K562 (cell line): ENCODE data around the gene CGN. TPM values are rescaled to one million over a fixed set of nuclear protein-coding genes. Genes with fewer than 3 reads are reported as not detected.

Experiments used
- ATF7 ChIP-seq: fragments of 450-650 bp; IDR thresholded peaks from 2 replicates; pipeline ENCODE4 v1.7.1; 2014; ENCODE audit warnings: mild to moderate bottlenecking, moderate library complexity
- BDP1 ChIP-seq: IDR thresholded peaks from 3 replicates; pipeline ENCODE4 v1.6.1; 2011; ENCODE audit not compliant: insufficient read length, insufficient read depth
- DIDO1 ChIP-seq: fragments of 450-650 bp; IDR thresholded peaks from 2 replicates; pipeline ENCODE4 v1.6.1; 2016; ENCODE audit warnings: low read depth, missing biosample characterization, missing genetic modification characterization
- EP300 ChIP-seq: IDR thresholded peaks from 2 replicates; pipeline ENCODE4 v1.6.1; 2012; ENCODE audit warnings: low read length, improper control_type of control experiment
- HCFC1 ChIP-seq: IDR thresholded peaks from 2 replicates; pipeline ENCODE4 v1.6.1; 2012; ENCODE audit warnings: low read depth, low read length, improper control_type of control experiment
- HDAC2 ChIP-seq: fragments of 450-650 bp; IDR thresholded peaks from 2 replicates; pipeline ENCODE4 v1.6.1; 2016; ENCODE audit warnings: mild to moderate bottlenecking
- HSF4 ChIP-seq: fragments of 250-450 bp; sonication (Bioruptor Pico); IDR thresholded peaks from 2 replicates; pipeline ENCODE4 v2.1.2; 2022; ENCODE audit warnings: mild to moderate bottlenecking, moderate library complexity, borderline replicate concordance
- LEF1 ChIP-seq: fragments of 450-650 bp; IDR thresholded peaks from 2 replicates; pipeline ENCODE4 v1.6.1; 2016; ENCODE audit warnings: mild to moderate bottlenecking
- MAFF ChIP-seq: IDR thresholded peaks from 2 replicates; pipeline ENCODE4 v1.6.1; 2012; ENCODE audit warnings: low read length, improper control_type of control experiment
- MTA1 ChIP-seq: fragments of 450-650 bp; IDR thresholded peaks from 2 replicates; pipeline ENCODE4 v1.6.1; 2017; ENCODE audit warnings: borderline replicate concordance
- NR2C1 ChIP-seq, 2 experiments: fragments of 450-650 bp; IDR thresholded peaks; 2 replicates each; pipeline ENCODE4 v1.6.1; 2017; ENCODE audit warnings: mild to moderate bottlenecking in 2 of 2, antibody characterized with exemption in 1 of 2, inconsistent platforms in 1 of 2, missing compliant biosample characterization in 1 of 2, missing genetic modification characterization in 1 of 2
- RBFOX2 ChIP-seq: fragments of 200-400 bp; formaldehyde crosslinking; IDR thresholded peaks from 2 replicates; pipeline ENCODE4 v1.6.1; 2017; ENCODE audit warnings: low read depth, mild to moderate bottlenecking, low read length, moderate library complexity
- RCOR1 ChIP-seq, 2 experiments: IDR thresholded peaks; 2 replicates each; pipeline ENCODE4 v1.6.1; 2012; ENCODE audit warnings: low read depth in 2 of 2, low read length in 2 of 2, borderline replicate concordance in 1 of 2, improper control_type of control experiment in 1 of 2
- SMARCA4 ChIP-seq: fragments of 450-650 bp; IDR thresholded peaks from 2 replicates; pipeline ENCODE4 v1.6.1; 2016
- TCF7 ChIP-seq: sonication (generic); IDR thresholded peaks from 2 replicates; pipeline ENCODE4 v1.6.1; 2016; ENCODE audit warnings: antibody characterized with exemption, borderline replicate concordance
- ZC3H8 ChIP-seq: fragments of 450-650 bp; IDR thresholded peaks from 2 replicates; pipeline ENCODE4 v1.6.1; 2017
- ZNF175 ChIP-seq: fragments of 200-800 bp; sonication (Bioruptor generic); IDR thresholded peaks from 2 replicates; pipeline ENCODE4 v1.6.1; 2016; ENCODE audit warnings: low read depth, mild to moderate bottlenecking, missing genetic modification characterization, missing compliant biosample characterization
- ZNF644 ChIP-seq: fragments of 200-800 bp; sonication (Bioruptor generic); IDR thresholded peaks from 2 replicates; pipeline ENCODE4 v1.6.1; 2016; ENCODE audit warnings: low read depth, missing genetic modification characterization, missing compliant biosample characterization
- ZNF699 ChIP-seq: fragments of 250-450 bp; sonication (Bioruptor Pico); IDR thresholded peaks from 2 replicates; pipeline ENCODE4 v1.8.0; 2021; ENCODE audit warnings: mild to moderate bottlenecking, moderate library complexity; ENCODE audit not compliant: insufficient replicate concordance
- polyA plus RNA-seq, 8 experiments: library from polyadenylated mRNA; depleted of rRNA in 4 of 8; stranded (reverse) in 5 of 8; unstranded in 3 of 8; fragments of >200 nt; fragmentation: Nextera tagmentation in 2 of 8; fragmentation: Illumina TruSeq in 1 of 8; extraction: Ambion mirVana in 2 of 8; extraction: Trizol in 1 of 8; gene quantifications; 2 replicates each; pipeline versions ENCODE4 v1.2.1 to v1.2.3, GENCODE V29; 2011 to 2014; ENCODE audit warnings: inconsistent platforms in 1 of 8, missing spikeins in 1 of 8
- total RNA-seq, 7 experiments: library from RNA; depleted of rRNA in 6 of 7; stranded (reverse); fragments of >200 nt in 6 of 7; fragmentation: Illumina TruSeq in 2 of 7; extraction: Trizol in 2 of 7; gene quantifications; 2 replicates each; pipeline versions ENCODE4 v1.2.1 to v1.2.3, GENCODE V29; 2011 to 2021; ENCODE audit warnings: low replicate concordance in 1 of 7
- TF ChIP-seq, protein P1 (sequence below): sonication (generic); formaldehyde crosslinking; IDR thresholded peaks from 2 replicates; pipeline ENCODE4 v1.8.0; 2022; ENCODE audit warnings: missing genetic modification reagents, mild to moderate bottlenecking, moderate library complexity, borderline replicate concordance
- TF ChIP-seq, protein P2 (sequence below): fragments of 200-800 bp; sonication (Bioruptor generic); IDR thresholded peaks from 2 replicates; pipeline ENCODE4 v1.6.1; 2017; ENCODE audit warnings: missing genetic modification characterization, missing compliant biosample characterization
- TF ChIP-seq, protein P3 (sequence below), 2 experiments: fragments of 450-650 bp; IDR thresholded peaks; 2 replicates each; pipeline ENCODE4 v1.6.1; 2016
- TF ChIP-seq, protein P4 (sequence below): fragments of 250-450 bp; sonication (Bioruptor Pico); IDR thresholded peaks from 2 replicates; pipeline ENCODE4 v1.8.0; 2022; ENCODE audit warnings: moderate library complexity, mild to moderate bottlenecking, inconsistent platforms

Gene CGN
- total and polyA plus RNA-seq, 9 of the 15 experiments (the other 6 are each of a cell fraction or from before 2014, with no cell fraction given): 0.03 to 1.4 (median 0.14) TPM; not detected in 2

DNA sequence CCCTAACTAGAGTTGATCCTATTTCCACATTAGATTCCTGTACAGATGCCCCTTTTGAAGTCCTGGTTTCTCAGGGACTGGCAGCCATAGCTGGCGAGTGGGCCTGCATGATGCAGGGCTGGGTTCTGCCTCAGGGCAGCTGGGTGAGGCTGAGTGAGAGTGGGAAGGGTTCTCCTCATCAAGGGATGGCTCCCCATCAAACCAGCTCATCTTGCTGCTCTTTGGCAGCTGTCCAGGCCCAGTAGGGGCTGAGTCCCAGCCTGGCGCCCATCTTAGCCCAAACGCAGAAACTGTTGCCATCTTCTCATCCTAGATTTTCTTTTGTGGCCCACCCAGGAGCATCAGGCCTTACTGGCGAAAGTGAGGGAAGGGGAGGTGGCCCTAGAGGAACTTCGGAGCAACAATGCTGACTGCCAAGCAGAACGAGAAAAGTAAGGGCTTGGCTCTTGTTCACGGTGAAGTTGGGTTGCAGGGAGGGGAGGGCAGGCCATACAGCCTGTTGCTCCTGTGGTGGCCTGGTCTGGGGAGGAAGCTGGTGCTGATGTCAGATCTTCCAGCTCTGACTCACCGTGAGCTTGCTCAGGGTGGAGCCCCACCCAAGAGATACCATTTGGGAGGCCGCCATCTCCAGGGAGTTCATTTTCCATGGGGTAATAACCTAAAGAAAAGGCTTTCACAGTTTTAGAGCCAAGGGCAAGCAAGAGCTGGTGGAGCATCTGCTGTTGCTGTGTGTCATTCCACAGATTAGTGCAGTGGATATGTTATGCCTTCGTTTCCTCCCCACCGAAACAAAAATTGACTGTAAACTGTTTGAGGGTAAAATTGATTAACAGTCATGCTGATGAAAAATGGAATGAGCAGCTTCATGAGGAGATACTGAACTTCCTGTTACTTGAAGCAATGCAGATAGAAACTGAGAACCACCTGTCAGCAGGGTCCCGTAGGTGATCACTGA, 63.7 kb downstream of the CGN start (continued):
- TF ChIP-seq ZNF644 (tag): peak; percentile 18; the same call in 1 of the 2 replicates
- peak; percentile 60 for TF ChIP-seq RBFOX2
- no peak; the same call in 1 of the 2 replicates for TF ChIP-seq MAFF
- no peak for TF ChIP-seq TCF7
- TF ChIP-seq, protein P1, sequence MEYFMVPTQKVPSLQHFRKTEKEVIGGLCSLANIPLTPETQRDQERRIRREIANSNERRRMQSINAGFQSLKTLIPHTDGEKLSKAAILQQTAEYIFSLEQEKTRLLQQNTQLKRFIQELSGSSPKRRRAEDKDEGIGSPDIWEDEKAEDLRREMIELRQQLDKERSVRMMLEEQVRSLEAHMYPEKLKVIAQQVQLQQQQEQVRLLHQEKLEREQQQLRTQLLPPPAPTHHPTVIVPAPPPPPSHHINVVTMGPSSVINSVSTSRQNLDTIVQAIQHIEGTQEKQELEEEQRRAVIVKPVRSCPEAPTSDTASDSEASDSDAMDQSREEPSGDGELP: peak; percentile 54; the same call in 1 of the 2 replicates
- TF ChIP-seq ZC3H8: no peak
- TF ChIP-seq, protein P2, sequence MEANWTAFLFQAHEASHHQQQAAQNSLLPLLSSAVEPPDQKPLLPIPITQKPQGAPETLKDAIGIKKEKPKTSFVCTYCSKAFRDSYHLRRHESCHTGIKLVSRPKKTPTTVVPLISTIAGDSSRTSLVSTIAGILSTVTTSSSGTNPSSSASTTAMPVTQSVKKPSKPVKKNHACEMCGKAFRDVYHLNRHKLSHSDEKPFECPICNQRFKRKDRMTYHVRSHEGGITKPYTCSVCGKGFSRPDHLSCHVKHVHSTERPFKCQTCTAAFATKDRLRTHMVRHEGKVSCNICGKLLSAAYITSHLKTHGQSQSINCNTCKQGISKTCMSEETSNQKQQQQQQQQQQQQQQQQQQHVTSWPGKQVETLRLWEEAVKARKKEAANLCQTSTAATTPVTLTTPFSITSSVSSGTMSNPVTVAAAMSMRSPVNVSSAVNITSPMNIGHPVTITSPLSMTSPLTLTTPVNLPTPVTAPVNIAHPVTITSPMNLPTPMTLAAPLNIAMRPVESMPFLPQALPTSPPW (CRISPR knock-in tag): peak; percentile 38; the same call in 1 of the 2 replicates
- TF ChIP-seq MTA1: no peak
- TF ChIP-seq DIDO1 (tag): no peak
- no peak for TF ChIP-seq BDP1
- no peak for TF ChIP-seq ZNF699
- 0 out of 2 replicates have a peak, but pooled peaks have one; percentile 49 for TF ChIP-seq HCFC1
- 0 out of 2 replicates have a peak, but pooled peaks have one; percentile 46 for TF ChIP-seq HDAC2
- TF ChIP-seq, protein P3, sequence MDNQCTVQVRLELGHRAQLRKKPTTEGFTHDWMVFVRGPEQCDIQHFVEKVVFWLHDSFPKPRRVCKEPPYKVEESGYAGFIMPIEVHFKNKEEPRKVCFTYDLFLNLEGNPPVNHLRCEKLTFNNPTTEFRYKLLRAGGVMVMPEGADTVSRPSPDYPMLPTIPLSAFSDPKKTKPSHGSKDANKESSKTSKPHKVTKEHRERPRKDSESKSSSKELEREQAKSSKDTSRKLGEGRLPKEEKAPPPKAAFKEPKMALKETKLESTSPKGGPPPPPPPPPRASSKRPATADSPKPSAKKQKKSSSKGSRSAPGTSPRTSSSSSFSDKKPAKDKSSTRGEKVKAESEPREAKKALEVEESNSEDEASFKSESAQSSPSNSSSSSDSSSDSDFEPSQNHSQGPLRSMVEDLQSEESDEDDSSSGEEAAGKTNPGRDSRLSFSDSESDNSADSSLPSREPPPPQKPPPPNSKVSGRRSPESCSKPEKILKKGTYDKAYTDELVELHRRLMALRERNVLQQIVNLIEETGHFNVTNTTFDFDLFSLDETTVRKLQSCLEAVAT (IDR thresholded peaks at IDR 0.05): no peak
- TF ChIP-seq ZNF175 (CRISPR knock-in tag): 0 out of 2 replicates have a peak, but pooled peaks have one; percentile 43
- no peak for TF ChIP-seq HSF4 (CRISPR knock-in tag)
- TF ChIP-seq EP300: peak; percentile 63; the same call in 1 of the 2 replicates
- TF ChIP-seq NR2C1 (IDR thresholded peaks at IDR 0.05): no peak
- TF ChIP-seq NR2C1 (tag; IDR thresholded peaks at IDR 0.05): peak; percentile 52
- TF ChIP-seq LEF1: no peak
- TF ChIP-seq, protein P4, sequence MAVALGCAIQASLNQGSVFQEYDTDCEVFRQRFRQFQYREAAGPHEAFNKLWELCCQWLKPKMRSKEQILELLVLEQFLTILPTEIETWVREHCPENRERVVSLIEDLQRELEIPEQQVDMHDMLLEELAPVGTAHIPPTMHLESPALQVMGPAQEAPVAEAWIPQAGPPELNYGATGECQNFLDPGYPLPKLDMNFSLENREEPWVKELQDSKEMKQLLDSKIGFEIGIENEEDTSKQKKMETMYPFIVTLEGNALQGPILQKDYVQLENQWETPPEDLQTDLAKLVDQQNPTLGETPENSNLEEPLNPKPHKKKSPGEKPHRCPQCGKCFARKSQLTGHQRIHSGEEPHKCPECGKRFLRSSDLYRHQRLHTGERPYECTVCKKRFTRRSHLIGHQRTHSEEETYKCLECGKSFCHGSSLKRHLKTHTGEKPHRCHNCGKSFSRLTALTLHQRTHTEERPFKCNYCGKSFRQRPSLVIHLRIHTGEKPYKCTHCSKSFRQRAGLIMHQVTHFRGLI: no peak
- TF ChIP-seq ATF7: peak; percentile 85
- TF ChIP-seq RCOR1 (IDR thresholded peaks at IDR 0.05; ENCODE audit: borderline replicate concordance in 1 of 2, low read depth in 2 of 2, low read length in 2 of 2): peak in 1 of 2 experiments; percentile 87; a peak in 2 of 4 replicates
- peak; percentile 71 for TF ChIP-seq SMARCA4
